ENCODE measurements around the gene ABLIM1. TPM values are rescaled to one million over a fixed set of nuclear protein-coding genes. Genes with fewer than 3 reads are reported as not detected.

Gene ABLIM1
- total and polyA plus RNA-seq, 3 donors from 2014 or later: 90.0 to 137 (median 128) TPM

- intact Hi-C loops (cut with DNase I; ENCODE audit: low total_unique reads): no loop called here
- no peak for TF ChIP-seq POLR2A (IDR thresholded peaks at IDR 0.05)
- TF ChIP-seq, protein P1, sequence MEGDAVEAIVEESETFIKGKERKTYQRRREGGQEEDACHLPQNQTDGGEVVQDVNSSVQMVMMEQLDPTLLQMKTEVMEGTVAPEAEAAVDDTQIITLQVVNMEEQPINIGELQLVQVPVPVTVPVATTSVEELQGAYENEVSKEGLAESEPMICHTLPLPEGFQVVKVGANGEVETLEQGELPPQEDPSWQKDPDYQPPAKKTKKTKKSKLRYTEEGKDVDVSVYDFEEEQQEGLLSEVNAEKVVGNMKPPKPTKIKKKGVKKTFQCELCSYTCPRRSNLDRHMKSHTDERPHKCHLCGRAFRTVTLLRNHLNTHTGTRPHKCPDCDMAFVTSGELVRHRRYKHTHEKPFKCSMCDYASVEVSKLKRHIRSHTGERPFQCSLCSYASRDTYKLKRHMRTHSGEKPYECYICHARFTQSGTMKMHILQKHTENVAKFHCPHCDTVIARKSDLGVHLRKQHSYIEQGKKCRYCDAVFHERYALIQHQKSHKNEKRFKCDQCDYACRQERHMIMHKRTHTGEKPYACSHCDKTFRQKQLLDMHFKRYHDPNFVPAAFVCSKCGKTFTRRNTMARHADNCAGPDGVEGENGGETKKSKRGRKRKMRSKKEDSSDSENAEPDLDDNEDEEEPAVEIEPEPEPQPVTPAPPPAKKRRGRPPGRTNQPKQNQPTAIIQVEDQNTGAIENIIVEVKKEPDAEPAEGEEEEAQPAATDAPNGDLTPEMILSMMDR (IDR thresholded peaks at IDR 0.05): no peak
- Histone ChIP-seq H3K27ac (no peak overlapping the region), H3K9me3 (no peaks in the 10 kb centered on the region), H3K36me3 (ENCODE audit: low read depth, missing control alignments) (no peaks in the 10 kb centered on the region), H3K4me1 (no peaks in the 10 kb centered on the region), H3K4me3 (no peak overlapping the region), H3K27me3 (no peaks in the 10 kb centered on the region)
- no peak for DNase-seq
- 87 to 94% methylated on average over 5 of the region's 5 CpGs for WGBS, 2 donors
Observed at GRCh38 chr10:114384601-114385000, 273.5 kb downstream of the ABLIM1 start.

- H3K4me1 ChIP-seq: no peaks in the 10 kb centered on the region
- intact Hi-C loops (cut with DNase I; ENCODE audit: low total_unique reads): no loop called here
- TF ChIP-seq, protein P1 (IDR thresholded peaks at IDR 0.05): no peak
- TF ChIP-seq POLR2A (IDR thresholded peaks at IDR 0.05): no peak
- 73 to 81% methylated on average over 9 of the region's 9 CpGs for WGBS, 2 donors
- H3K9me3 ChIP-seq: no peaks in the 10 kb centered on the region
- no peaks in the 10 kb centered on the region for H3K27me3 ChIP-seq
- H3K4me3 ChIP-seq: no peak overlapping the region
- H3K36me3 ChIP-seq (ENCODE audit: low read depth, missing control alignments): no peaks in the 10 kb centered on the region
- no peak overlapping the region for H3K27ac ChIP-seq
- no peak for DNase-seq
Observed at GRCh38 chr10:114384181-114384580, 273.9 kb downstream of the ABLIM1 start.

Small RNA genes within 50 kb of the gene (small RNA-seq; reads per million reads assigned to genes)
- gene RN7SL384P: 0 reads per million in 2 donors

Other genes with a start within 250 kb of the ABLIM1 start
- gene FHIP2A, start 163.5 kb upstream of the ABLIM1 start, total RNA-seq: 10 to 100 TPM; 30.3 to 39.8 TPM
- 44.8 TPM for gene FHIP2A, start 163.5 kb upstream of the ABLIM1 start, polyA plus RNA-seq (ENCODE audit: insufficient read depth, low read depth, low replicate concordance)

Data from testis (tissue), 3 donors.